Ecto neural progenitor cell (in vitro differentiated cells): ENCODE data around the gene STARD9.
A peak's percentile ranks its signal among the peaks of the same experiment; 100 is the strongest.

Experiments used
- DNase-seq: peaks from one replicate; pipeline ENCODE4 v3.0.0-alpha.2; 2018; ENCODE audit warnings: low spot score

STARD9 gene

GRCh38 chr15:42694398-42694797, 119.0 kb downstream of the STARD9 start:
- no peak for DNase-seq

- DNase-seq = no peak
Observed at GRCh38 chr15:42695527-42696071, 120.2 kb downstream of the STARD9 start.

GRCh38 chr15:42696626-42697025, 121.2 kb downstream of the STARD9 start:
- no peak for DNase-seq

GRCh38 chr15:42704492-42704926, 129.1 kb downstream of the STARD9 start:
- peak; percentile 71 for DNase-seq

- DNase-seq = peak; percentile 21
Observed at GRCh38 chr15:42705336-42705735, 129.9 kb downstream of the STARD9 start.

- DNase-seq = no peak
Observed at GRCh38 chr15:42707068-42707467, 131.7 kb downstream of the STARD9 start.

- no peak for DNase-seq
Observed at GRCh38 chr15:42707873-42708544, 132.6 kb downstream of the STARD9 start.

GRCh38 chr15:42710662-42711061, 135.3 kb downstream of the STARD9 start:
- no peak for DNase-seq

- no peak for DNase-seq
Observed at GRCh38 chr15:42711746-42712145, 136.3 kb downstream of the STARD9 start.

GRCh38 chr15:42712584-42712983, 137.2 kb downstream of the STARD9 start:
- DNase-seq = no peak

GRCh38 chr15:42716125-42716524, 140.7 kb downstream of the STARD9 start:
- no peak for DNase-seq

GRCh38 chr15:42716626-42717025, 141.2 kb downstream of the STARD9 start:
- no peak for DNase-seq

- DNase-seq = no peak
Observed at GRCh38 chr15:42719043-42719442, 143.6 kb downstream of the STARD9 start.

GRCh38 chr15:42720071-42720470, 144.7 kb downstream of the STARD9 start:
- DNase-seq = no peak

- DNase-seq = no peak
Observed at GRCh38 chr15:42721016-42721415, 145.6 kb downstream of the STARD9 start.

- no peak for DNase-seq
Observed at GRCh38 chr15:42721916-42722315, 146.5 kb downstream of the STARD9 start.

GRCh38 chr15:42723068-42723467, 147.7 kb downstream of the STARD9 start:
- no peak for DNase-seq

GRCh38 chr15:42724276-42724675, 148.9 kb downstream of the STARD9 start:
- DNase-seq = no peak

GRCh38 chr15:42725331-42725903, 150.0 kb downstream of the STARD9 start:
- no peak for DNase-seq

GRCh38 chr15:42726114-42726513, 150.7 kb downstream of the STARD9 start:
- no peak for DNase-seq

- DNase-seq = no peak
Observed at GRCh38 chr15:42727750-42728381, 152.5 kb downstream of the STARD9 start.

GRCh38 chr15:42728560-42728959, 153.2 kb downstream of the STARD9 start:
- no peak for DNase-seq

- DNase-seq = no peak
Observed at GRCh38 chr15:42728972-42729371, 153.6 kb downstream of the STARD9 start.
